ENCODE measurements around the gene PPFIA1. TPM values are rescaled to one million over a fixed set of nuclear protein-coding genes. Genes with fewer than 3 reads are reported as not detected.

PPFIA1 gene
- total RNA-seq, 1 experiment from 2014 or later, result 86.8 TPM

GRCh38 chr11:70289582-70289981, 19.1 kb downstream of the PPFIA1 start:
- Histone ChIP-seq H2AFZ (no peak overlapping the region), H3K9me3 (ENCODE audit: insufficient read depth, low read depth) (no peaks in the 10 kb centered on the region), H3K79me2 (ENCODE audit: low read depth) (peaks cover 57% of the 10 kb centered on the region), H3K4me1 (replicated peaks; ENCODE audit: insufficient read depth) (no peaks in the 10 kb centered on the region), H3K4me2 (no peak overlapping the region), H3K36me3 (ENCODE audit: low read depth) (peaks cover 50% of the 10 kb centered on the region), H3F3A (ENCODE audit: insufficient read depth, low read depth) (peaks cover 24% of the 10 kb centered on the region), H3K4me3 (no peak overlapping the region), H3K27me3 (ENCODE audit: insufficient read depth, low read depth) (no peaks in the 10 kb centered on the region), H4K20me1 (ENCODE audit: insufficient read depth) (peaks cover 57% of the 10 kb centered on the region), H3K9me2 (ENCODE audit: insufficient read depth) (no peaks in the 10 kb centered on the region), H3K27ac (no peak overlapping the region)
- ChIA-PET POLR2A (ENCODE audit: unreplicated experiment) (no interaction called here), CTCF (no interaction called here)
- intact Hi-C loops (cut with micrococcal nuclease; ENCODE audit: unreplicated experiment), result no loop called here
- BruUV-seq (replicated peaks), result no TSS peak
- TF ChIP-seq CTCF (conservative IDR thresholded peaks at IDR 0.05) (no peak), EZH2 (IDR thresholded peaks at IDR 0.05; ENCODE audit: low read depth) (no peak)
- DNase-seq, result no peak

GRCh38 chr11:70290361-70291065, 20.0 kb downstream of the PPFIA1 start:
- H3K27ac ChIP-seq, result no peak overlapping the region
- no peak overlapping the region for H3K4me3 ChIP-seq

GRCh38 chr11:70292166-70292565, 21.7 kb downstream of the PPFIA1 start:
- peaks cover 58% of the 10 kb centered on the region for H3K79me2 ChIP-seq (ENCODE audit: low read depth)

More at GRCh38 chr11:70290361-70291065, 20.0 kb downstream of the PPFIA1 start:
- no peak for DNase-seq
- no peaks in the 10 kb centered on the region for H3K4me1 ChIP-seq (replicated peaks; ENCODE audit: insufficient read depth)
- no peaks in the 10 kb centered on the region for H3K9me3 ChIP-seq (ENCODE audit: insufficient read depth, low read depth)
- H3K27me3 ChIP-seq (ENCODE audit: insufficient read depth, low read depth), result no peaks in the 10 kb centered on the region
- TF ChIP-seq CTCF (conservative IDR thresholded peaks at IDR 0.05), result no peak
- no peak for TF ChIP-seq EZH2 (IDR thresholded peaks at IDR 0.05; ENCODE audit: low read depth)
- BruUV-seq (replicated peaks), result no TSS peak
- no peak overlapping the region for H2AFZ ChIP-seq
- H3K9me2 ChIP-seq (ENCODE audit: insufficient read depth), result no peaks in the 10 kb centered on the region
- H4K20me1 ChIP-seq (ENCODE audit: insufficient read depth), result peaks cover 55% of the 10 kb centered on the region
- ChIA-PET CTCF (no interaction called here), POLR2A (ENCODE audit: unreplicated experiment) (no interaction called here)
- H3F3A ChIP-seq (ENCODE audit: insufficient read depth, low read depth), result peaks cover 24% of the 10 kb centered on the region
- H3K4me2 ChIP-seq, result no peak overlapping the region
- peaks cover 44% of the 10 kb centered on the region for H3K36me3 ChIP-seq (ENCODE audit: low read depth)
- H3K79me2 ChIP-seq (ENCODE audit: low read depth), result peaks cover 56% of the 10 kb centered on the region
- intact Hi-C loops (cut with micrococcal nuclease; ENCODE audit: unreplicated experiment), result no loop called here

More at GRCh38 chr11:70292166-70292565, 21.7 kb downstream of the PPFIA1 start:
- TF ChIP-seq EZH2 (IDR thresholded peaks at IDR 0.05; ENCODE audit: low read depth) (no peak), CTCF (conservative IDR thresholded peaks at IDR 0.05) (no peak)
- intact Hi-C loops (cut with micrococcal nuclease; ENCODE audit: unreplicated experiment), result no loop called here
- Histone ChIP-seq H3F3A (ENCODE audit: insufficient read depth, low read depth) (peaks cover 23% of the 10 kb centered on the region), H3K36me3 (ENCODE audit: low read depth) (peaks cover 39% of the 10 kb centered on the region), H3K4me1 (replicated peaks; ENCODE audit: insufficient read depth) (peaks cover 5% of the 10 kb centered on the region; the same call in 1 of the 2 replicates), H2AFZ (no peak overlapping the region), H3K9me3 (ENCODE audit: insufficient read depth, low read depth) (no peaks in the 10 kb centered on the region), H3K9me2 (ENCODE audit: insufficient read depth) (no peaks in the 10 kb centered on the region), H3K4me3 (no peak overlapping the region), H3K27ac (no peak overlapping the region), H3K27me3 (ENCODE audit: insufficient read depth, low read depth) (no peaks in the 10 kb centered on the region), H4K20me1 (ENCODE audit: insufficient read depth) (peaks cover 50% of the 10 kb centered on the region), H3K4me2 (no peak overlapping the region)
- POLR2A ChIA-PET (ENCODE audit: unreplicated experiment), result no interaction called here
- DNase-seq, result no peak
- CTCF ChIA-PET, result no interaction called here
- BruUV-seq (replicated peaks), result no TSS peak
